MV-4-11 (cell line): ENCODE measurements around the gene SKP1.

ENCODE experiments used
- DNase-seq: peaks from one replicate; lab custom pipeline; 2025; lab: John Stamatoyannopoulos, UW

Gene SKP1

DNA sequence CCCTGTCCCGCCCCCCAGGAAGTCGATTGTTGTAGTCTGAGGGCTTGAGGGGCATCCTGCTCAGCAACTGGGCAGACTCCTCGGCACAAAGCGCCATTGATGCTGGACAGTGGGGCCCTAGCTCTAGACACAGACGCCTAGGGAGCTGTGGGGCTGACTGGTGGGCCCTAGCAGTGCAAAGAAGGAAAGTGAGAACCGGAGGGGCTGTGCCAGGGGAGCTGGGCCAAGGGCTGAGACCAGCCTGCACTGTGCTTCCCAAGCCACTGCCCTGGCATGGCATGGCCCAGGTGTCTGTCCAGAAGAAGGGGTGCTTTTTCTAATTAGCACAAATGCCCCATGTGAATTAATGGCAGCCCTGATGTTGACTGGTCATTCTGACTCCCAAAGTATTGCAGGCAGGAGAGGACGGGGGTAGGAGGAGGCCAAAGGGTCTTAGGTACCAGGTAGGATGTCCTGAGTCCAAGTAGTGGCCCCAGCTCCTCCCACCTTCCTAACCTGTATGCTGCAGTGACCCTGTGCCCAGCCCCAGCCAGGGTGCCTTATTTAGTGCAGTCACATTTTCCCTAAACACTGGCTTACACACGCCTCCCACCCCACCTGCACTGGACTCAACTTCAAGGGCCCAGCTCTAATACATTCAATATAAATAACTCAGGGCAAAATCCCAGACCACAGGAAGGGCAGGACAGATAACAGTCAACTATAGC is 46.4 kb downstream of the SKP1 start:
- DNase-seq: no peak

DNA sequence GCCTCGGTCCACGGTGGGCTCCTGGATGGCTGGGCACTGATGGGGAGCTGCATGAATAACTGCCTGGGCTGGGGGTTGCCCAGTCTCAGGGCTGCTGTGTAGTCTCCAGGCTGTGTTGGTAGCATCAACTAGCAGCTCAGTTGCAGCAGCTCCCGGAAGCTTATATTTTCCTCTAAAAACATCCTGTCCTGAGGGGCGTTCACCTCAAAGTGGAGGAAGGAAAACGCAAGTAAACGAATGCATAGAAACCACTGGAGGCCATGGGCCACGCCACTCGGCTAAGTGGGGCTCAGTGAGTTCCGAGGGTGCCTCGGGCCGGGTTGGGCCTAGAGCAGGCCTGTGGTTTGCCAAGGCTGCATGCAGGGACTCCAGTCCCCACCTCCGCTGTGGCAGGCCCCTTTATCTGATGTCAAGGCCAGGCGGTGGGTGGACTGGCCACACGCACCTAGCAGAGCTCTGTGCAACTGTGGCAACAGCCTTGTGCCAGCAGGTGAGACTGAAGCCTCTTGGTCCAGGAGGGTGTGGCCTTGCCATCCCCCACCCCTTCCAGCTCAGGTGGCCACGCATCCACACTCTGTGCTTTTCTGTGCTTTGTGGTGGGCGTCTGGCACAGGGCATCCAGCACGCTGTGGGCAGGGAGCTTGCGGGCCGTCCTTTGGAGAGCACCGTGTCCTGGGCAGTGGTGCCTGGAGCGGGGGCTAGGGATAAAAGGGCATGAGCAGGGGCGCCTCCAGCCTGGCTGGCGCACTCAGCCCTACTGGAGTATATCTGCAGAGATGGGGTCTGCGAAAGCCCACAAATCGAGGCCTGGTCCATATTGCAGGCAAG is 47.1 kb downstream of the SKP1 start:
- no peak for DNase-seq

DNA sequence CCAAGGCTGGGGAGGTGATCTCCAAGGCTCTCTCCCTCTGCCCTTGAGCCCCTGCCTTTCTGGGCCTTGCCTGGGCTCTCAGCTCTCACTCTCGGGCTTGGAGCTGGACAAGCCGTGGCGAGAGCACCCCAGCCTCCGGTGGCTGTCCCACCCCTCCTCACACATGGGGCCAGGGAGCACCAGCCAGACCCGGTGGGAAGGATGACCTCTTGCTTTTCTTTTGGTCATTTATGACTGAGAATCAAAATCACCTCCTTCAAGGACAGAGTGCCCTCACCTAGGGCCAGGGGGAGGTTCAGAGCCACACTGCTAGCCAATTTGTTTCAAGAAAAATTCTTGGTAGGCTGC is 48.1 kb downstream of the SKP1 start:
- no peak for DNase-seq

DNA sequence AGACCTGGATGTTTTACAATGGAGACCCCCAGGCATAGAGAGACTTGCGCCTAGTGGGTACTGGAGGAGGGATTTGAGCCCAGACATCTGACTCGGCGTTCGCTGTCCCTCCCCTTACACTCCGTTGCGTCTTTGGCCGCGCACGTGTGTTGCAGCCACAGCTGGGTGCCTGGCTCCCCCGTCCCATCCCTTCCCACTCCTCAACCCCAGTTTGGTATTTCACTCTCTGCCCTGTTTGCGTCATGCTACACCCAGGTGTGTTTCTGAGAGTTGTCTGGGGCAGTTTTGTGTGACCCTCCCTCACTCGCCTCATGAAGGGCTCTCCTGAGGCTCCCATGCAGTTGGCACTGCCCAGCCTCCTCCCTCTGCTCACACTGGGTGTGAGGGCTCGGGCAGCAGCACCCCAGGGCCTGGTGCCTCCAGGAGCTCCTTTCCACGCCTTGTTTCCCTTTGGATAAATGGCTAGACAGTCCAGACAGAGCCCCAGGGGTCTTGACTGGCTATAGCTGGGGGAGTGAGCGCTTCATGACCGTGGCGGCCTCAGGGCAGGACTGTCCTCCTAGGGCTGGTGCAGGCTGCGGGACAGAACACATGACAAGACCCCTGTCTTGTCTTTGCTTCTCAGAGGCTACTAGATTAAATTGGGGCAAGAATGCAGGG is 48.6 kb downstream of the SKP1 start:
- DNase-seq: no peak

DNA sequence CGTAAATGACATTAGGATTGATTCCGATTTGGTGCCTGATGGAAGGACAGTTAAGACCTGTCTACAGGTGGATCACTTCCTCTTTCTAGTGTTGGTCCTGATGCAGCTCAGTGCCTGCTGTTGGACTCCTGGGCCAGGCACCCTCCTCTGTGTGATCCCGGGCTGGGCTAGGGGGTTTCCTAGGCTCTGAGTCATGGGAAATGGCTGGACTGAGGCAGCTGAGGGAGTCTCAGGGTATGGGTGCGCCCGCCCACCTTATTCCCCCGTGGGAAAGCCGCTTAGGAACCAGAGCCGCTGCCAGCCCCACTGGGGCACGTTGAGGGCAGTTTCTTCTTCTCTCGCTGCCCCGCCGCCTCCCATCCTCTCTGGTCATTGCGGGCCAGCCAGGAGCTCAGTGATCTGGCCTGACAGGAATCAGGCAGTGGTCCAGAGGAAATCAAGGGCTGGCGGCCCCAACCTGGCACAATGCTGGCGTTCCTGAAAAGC is 49.3 kb downstream of the SKP1 start:
- no peak for DNase-seq

DNA sequence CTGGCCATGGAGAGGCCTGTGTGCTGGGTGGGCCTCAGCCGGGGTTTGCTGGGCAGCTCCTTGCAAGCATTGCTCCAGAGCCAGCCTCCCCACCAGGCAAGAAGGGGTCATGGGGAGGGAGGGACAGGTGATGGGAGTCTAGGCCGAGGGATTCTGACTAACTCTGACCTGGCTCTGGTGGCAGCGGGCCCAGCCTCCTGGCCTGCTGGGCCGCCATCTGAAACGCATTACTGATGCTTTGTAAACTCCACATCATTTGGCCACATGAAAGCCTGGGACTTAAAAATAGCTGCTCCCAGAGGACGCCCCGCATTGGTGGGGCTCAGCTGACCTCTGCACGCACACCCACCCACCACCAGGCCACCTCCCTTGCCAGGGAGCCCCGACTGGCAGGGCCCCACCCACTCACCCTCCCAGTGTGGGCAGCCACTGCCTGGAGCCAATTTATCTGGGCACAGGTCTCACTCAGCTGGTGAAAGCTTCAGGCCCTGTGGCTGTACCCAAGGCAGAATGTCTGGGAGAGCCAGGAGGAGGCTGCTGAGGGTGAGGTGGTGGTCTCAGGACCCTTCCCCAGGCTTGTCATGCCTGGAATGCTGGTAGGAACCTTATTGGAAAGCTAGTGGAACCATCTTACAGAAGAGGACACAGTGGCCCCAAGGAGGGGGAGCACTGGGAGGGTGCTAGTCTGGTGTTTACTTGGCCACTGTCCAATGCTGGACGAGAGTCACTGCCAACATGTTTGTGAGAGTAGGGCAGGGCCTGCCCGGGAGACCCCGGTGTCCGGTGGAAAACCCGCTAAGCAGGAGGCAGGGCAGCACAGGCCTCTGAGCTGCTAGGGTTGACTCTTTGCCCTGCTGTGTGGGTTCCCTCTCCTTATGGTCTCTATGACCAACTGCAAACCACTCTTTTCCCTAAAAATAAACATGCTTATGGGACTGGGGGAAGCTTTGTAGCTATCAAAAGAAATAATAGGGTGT is 51.4 kb downstream of the SKP1 start:
- no peak for DNase-seq

DNA sequence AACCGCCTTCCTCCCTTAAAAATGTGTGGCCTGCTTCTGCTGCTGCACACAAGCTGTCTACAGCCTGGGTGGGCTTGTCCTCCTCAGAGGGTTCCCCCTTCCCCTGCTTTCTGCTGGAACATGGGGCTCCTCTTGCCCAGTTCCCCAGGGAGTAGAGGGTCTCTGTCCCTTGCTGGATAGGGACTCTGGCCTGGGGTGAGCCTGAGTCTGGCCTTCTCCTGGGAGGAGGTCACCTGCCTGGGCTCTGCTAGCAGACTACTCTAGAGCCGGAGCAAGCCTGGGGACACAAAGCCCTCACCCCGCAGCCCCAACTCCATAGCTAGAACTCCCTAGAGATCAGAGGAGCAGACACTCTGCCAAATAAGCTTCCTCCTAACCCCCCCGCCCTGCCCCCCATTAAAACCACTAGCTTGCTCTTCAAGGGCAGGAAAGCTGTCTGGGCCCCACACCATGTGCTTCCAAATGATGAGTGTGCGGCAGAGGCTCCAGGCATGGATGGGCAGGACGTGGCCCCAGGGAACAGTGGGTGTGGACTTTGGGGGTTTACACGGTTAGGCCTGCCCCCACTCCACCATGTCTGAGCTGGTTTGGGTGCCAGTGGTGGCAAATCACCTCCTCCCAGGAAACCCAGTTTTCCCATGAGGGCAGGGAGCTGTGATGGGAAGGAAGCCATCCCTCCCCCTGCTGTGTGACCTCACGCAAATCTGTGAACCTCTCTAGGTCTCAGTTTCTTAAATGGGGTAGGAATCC is 52.3 kb downstream of the SKP1 start:
- DNase-seq: no peak

DNA sequence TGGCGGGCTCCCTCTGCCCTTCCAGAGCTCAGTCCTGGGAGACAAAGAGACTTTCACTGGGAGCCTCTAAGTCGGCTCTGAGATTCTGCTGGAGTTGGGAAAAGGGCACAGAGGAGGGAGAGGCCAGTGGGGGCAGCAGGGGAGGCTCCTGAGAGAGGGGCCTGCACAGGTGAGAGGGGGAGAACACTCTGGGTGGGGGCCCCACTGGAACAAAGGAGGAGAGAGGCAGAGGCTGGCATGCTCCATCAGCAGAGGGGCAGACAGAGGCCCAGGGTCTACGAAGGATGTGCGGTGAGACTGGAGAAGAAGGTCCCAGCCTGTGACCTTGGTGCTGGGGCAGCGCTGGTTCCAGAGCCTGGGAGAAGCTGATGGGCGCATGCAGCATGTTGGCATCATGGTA is 53.4 kb downstream of the SKP1 start:
- DNase-seq: no peak

DNA sequence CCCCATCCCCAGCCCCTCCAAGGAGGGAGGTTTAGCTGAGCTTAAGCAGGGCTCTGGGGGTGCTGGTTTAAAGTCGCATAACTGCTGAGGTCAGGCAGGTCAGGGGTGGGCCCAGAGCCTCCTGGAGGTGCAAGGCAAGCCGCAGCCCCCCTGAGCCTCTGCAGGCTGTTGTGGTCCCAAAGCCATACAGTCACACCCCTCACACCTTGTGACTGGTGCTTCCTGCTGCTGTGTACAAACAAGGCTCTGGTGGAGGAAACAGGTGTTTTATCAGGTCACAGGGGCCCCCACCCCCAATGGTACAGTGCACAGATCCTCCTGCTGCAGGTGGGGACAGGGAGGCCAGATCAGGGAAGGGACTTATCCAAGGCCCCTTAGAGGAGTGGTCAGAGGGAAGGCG is 54.2 kb downstream of the SKP1 start:
- no peak for DNase-seq

DNA sequence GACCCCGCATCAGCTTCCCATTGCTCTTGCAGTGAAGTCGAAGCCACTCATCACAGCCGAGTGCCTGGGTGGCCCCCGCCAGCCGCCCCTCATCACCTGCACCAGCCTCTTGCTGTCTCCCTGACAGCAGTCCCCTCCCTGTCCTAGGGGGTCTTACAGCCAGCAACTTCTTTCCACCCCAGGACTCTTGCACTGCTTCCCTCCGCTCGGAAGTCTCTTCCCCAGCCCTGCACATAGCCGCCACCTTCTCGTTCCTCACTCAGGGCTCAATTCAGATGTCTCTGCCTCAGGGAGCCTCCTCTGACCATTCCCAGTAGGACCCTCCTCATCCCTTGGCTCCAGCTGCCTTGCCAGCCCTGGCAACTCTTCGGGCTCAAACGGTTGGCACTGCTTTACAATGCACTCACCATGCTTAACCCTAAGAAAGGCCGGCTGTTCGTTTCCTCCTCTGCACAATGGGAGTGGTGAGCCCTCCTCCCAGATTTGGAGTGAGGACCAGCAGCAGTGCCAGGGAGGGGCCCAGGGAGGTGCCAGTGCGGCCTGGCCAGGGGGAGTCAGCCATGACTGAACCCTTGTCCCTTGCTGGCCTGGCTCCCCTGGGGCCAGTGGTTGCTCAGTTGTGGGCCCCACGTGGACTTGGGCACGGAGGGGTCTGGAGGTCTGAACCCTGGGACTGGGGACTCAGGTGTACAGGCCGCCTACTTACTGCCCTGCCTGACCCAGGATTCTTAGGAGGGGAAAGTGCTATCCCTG is 56.2 kb downstream of the SKP1 start:
- DNase-seq: no peak

DNA sequence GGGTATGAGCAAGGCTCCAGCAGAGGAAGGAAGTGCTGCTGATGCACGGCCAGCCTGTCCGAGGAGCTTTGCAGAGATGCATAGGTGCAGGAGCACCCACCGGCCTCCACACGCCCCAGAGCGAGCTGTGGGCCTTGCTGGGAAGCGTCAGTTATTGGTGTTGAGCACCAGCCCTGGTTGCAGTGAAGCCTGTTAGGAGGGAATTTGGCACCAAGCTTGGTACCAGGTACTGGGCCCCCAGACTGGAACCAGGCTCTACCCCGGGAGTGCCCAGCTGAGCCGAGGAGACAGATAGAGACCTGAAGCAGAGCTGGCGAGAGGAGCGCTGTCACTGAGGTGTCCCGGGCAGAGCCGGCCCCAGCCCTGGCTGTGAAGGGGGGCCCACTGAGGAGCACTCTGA is 57.0 kb downstream of the SKP1 start:
- no peak for DNase-seq

DNA sequence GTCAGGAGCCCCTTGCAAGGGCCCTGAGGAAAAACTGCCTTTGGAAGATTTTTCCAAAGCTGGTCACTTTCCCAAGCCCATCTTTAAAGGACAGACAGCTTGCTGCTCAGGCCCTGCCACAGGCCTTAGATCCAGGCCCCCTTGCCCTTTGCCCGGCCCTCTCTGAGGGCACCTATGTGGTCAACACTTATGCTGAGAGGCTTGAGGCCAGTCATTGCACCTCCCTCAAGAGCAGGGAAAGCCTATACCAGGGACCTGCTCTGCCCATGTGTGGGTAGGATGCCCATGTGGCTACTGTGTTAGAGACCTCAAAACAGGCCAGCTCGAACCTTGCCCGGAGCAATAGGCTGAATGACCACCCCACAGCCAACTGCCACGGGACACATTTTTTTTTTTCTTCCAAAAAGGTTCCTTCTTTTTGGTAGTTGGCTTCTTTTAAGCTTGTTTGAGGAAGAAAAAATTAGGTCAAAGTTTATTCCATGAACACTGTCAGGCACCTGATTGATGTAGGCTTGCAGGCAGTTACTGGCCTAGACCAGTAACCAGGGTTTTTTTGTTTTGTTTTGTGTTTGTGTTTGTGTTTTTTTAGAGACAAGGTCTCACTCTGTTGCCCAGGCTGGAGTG is 58.4 kb downstream of the SKP1 start:
- DNase-seq: peak; percentile 29

DNA sequence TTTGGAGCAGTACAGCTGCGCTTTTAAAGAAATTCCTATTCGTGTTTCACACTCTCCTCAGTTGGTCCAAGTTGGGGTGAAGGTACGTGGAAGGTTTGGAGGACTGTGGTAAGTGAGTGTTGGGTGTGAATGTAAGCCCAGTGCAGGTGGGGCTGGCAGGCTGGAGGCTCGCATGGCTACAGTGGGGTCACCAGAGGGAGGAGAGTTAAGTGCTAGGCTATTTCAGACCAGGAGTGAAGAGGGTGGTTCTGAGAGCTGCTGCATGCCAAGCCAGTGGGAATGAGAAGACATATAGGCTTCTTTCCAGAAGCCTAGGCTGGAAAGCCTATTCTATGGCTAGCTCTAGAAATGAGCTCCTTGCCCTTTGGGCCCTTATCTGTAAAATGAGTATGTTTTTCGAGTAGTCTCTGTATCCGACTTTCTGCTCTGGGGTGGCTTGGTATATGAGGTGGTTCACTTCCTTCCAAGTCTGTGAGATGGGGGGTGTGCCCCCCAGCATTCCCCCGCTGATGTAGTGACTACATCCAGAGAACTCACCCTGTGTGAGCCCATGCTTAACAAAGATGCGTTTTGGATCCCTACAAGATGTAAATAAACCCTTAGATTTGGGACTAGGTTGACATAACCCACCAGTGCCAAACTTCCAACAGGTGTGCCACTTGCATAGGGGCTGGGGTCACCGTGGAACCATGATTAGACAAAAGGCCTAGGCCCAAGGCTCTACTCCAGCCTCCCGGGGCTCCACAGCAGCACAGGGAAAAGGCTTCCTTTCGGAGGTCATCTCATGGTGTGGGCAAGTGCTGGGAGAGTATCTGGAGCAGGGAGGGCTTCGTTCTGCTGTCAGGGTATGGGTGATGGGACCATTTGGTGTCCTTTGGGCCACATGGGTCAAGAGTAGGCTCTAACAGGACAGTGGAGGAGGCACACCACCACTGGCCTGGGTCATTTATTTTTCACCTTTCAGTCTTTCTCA is 59.7 kb downstream of the SKP1 start:
- no peak for DNase-seq

DNA sequence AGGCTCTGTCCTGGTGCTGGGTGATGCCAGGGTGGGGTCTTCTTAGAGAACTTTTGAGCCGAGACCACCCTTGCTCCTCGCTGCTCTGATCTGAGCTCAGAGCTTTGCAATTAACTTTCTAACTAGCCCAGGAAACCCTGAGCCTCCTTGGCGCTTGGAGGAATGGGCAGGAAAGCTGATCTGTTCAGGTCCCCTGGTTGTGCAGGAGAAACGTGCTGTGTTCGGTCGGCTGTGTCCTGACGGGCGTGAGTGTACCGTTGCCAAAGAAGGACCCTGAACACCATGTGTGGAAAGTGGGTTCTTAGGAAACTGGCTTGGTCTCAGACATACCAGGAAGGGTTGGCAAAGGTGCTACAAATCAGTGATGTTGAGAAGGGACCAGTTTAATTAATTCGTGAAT is 60.5 kb downstream of the SKP1 start:
- DNase-seq: no peak

DNA sequence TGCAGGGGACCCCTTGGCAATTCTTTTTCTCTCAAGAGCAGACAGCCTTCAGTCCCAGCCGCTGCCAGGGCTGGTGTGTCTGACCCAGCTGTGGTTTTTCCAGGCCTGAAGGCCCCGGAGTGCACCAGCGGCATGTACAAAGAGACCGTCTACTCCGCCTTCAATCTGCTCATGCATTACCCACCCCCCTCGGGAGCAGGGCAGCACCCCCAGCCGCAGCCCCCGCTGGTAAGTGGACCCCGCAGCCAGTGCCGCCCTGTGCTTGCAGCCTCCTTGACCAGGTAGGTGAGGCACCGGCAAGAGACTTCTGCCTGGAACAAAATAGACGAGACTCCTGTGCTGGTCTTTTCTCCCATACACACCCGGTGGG is 61.0 kb downstream of the SKP1 start:
- no peak for DNase-seq

DNA sequence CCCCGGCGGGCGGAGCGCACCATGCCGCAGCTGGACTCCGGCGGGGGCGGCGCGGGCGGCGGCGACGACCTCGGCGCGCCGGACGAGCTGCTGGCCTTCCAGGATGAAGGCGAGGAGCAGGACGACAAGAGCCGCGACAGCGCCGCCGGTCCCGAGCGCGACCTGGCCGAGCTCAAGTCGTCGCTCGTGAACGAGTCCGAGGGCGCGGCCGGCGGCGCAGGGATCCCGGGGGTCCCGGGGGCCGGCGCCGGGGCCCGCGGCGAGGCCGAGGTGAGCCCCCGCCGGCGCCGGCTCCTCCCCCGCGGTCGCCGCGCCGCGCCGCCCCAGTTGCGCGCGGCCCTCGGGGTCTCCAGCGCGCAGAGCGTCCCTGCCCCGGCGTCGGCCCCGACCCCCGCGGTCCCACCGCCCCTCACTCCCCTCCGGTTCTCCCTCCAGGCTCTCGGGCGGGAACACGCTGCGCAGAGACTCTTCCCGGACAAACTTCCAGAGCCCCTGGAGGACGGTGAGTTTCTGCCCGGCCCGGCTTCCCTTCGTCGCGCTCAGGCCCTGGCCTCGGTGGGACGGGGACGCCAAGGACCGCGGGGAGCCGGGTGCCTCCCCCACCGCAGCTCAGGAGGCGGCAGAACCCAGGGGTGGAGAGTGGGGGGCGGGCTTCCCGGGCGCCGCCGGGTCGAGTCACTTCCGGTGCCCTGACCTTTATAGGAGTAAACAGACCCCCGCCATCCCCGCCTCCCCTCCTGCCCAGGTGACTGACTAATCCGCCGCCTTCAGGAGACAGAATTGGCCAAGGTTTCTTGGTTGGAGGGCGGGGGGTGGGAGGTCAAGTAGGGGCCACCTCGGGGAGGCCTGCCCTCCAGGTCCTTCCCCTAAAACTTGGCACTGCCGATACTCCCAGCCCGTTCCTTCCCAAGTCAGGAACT is 61.6 kb downstream of the SKP1 start:
- DNase-seq: no peak
